Smooth muscle cell (in vitro differentiated cells): ENCODE results near the gene IRX4. TPM values are rescaled to one million over a fixed set of nuclear protein-coding genes. Genes with fewer than 3 reads are reported as not detected.

Experiments used
- DNase-seq: peaks from one replicate; lab custom pipeline; 2025; ENCODE audit not compliant: unreplicated experiment; lab: John Stamatoyannopoulos, UW
- H2AFZ ChIP-seq: fragments of 200-600 bp; sonication (generic); 2 replicates; pipeline ENCODE4 v1.6.0; 2016; ENCODE audit warnings: antibody characterized with exemption, low read depth, mild to moderate bottlenecking
- H3F3A ChIP-seq: fragments of 200-600 bp; sonication (generic); 2 replicates; pipeline ENCODE4 v1.6.0; 2017; ENCODE audit warnings: antibody characterized with exemption, low read depth
- H3K27ac ChIP-seq: fragments of 200-600 bp; sonication (generic); 2 replicates; pipeline ENCODE4 v1.5.1; 2016; ENCODE audit warnings: low read depth, mild to moderate bottlenecking
- H3K27me3 ChIP-seq: fragments of 200-600 bp; sonication (generic); 2 replicates; pipeline ENCODE4 v1.6.1; 2016; ENCODE audit warnings: low read depth, mild to moderate bottlenecking
- H3K36me3 ChIP-seq: fragments of 200-600 bp; sonication (generic); 2 replicates; pipeline ENCODE4 v1.5.1; 2016; ENCODE audit warnings: low read depth
- H3K4me1 ChIP-seq: fragments of 200-600 bp; sonication (generic); 2 replicates; pipeline ENCODE4 v1.5.1; 2016; ENCODE audit warnings: low read depth
- H3K4me2 ChIP-seq: fragments of 200-600 bp; sonication (generic); 2 replicates; pipeline ENCODE4 v1.6.0; 2016; ENCODE audit warnings: mild to moderate bottlenecking
- H3K4me3 ChIP-seq: fragments of 200-600 bp; sonication (generic); 2 replicates; pipeline ENCODE4 v1.5.1; 2016; ENCODE audit warnings: mild to moderate bottlenecking
- H3K79me2 ChIP-seq: fragments of 200-600 bp; sonication (generic); 2 replicates; pipeline ENCODE4 v1.6.0; 2016; ENCODE audit warnings: low read depth, mild to moderate bottlenecking
- H3K9ac ChIP-seq: fragments of 200-600 bp; sonication (generic); 2 replicates; pipeline ENCODE4 v1.6.0; 2016; ENCODE audit warnings: low read depth
- H3K9me3 ChIP-seq: fragments of 200-600 bp; sonication (generic); replicated peaks from 2 replicates; pipeline ENCODE4 v1.5.1; 2016; ENCODE audit warnings: low read depth
- H4K20me1 ChIP-seq: fragments of 200-600 bp; sonication (generic); 2 replicates; pipeline ENCODE4 v1.6.0; 2016; ENCODE audit warnings: low read depth
- WGBS: methylation state at CpG from one replicate; pipeline ENCODE4 v1.1.7; 2016; ENCODE audit warnings: low lambda C conversion rate; 5-methylcytosine and 5-hydroxymethylcytosine counted together
- polyA plus RNA-seq: library from polyadenylated mRNA; unstranded; fragments of >200 nt; fragmentation: Nextera tagmentation; extraction: Ambion mirVana; gene quantifications from 2 replicates; pipeline ENCODE4 v1.2.1, GENCODE V29; 2016
- total RNA-seq: library from RNA; depleted of rRNA; stranded (reverse); fragments of >200 nt; gene quantifications from 2 replicates; pipeline ENCODE4 v1.2.3, GENCODE V29; 2014
- TF ChIP-seq, protein P1 (sequence below): fragments of 200-600 bp; sonication (generic); IDR thresholded peaks from 2 replicates; pipeline ENCODE4 v1.5.1; 2017; ENCODE audit warnings: borderline replicate concordance, mild to moderate bottlenecking, antibody characterized with exemption; ENCODE audit not compliant: insufficient read depth, poor library complexity, severe bottlenecking

The IRX4 gene
- total RNA-seq (0.18 TPM in 1 of 2 replicates, not detected in the other), polyA plus RNA-seq (0.40 TPM in 1 of 2 replicates, not detected in the other)

- Histone ChIP-seq H3K9ac (no peak within 1 kb of the TSS), H2AFZ (no peak within 1 kb of the TSS), H3K9me3 (no peaks in the 10 kb centered on the region), H4K20me1 (no peaks in the 10 kb centered on the region), H3K36me3 (no peaks in the 10 kb centered on the region), H3K27ac (no peak within 1 kb of the TSS), H3K4me1 (peaks cover 16% of the 10 kb centered on the region), H3K27me3 (peaks cover 100% of the 10 kb centered on the region), H3K79me2 (no peaks in the 10 kb centered on the region), H3F3A (no peaks in the 10 kb centered on the region), H3K4me3 (peak within 1 kb of the TSS; percentile 39), H3K4me2 (peak within 1 kb of the TSS; percentile 80)
- no peak for DNase-seq
- TF ChIP-seq, protein P1, sequence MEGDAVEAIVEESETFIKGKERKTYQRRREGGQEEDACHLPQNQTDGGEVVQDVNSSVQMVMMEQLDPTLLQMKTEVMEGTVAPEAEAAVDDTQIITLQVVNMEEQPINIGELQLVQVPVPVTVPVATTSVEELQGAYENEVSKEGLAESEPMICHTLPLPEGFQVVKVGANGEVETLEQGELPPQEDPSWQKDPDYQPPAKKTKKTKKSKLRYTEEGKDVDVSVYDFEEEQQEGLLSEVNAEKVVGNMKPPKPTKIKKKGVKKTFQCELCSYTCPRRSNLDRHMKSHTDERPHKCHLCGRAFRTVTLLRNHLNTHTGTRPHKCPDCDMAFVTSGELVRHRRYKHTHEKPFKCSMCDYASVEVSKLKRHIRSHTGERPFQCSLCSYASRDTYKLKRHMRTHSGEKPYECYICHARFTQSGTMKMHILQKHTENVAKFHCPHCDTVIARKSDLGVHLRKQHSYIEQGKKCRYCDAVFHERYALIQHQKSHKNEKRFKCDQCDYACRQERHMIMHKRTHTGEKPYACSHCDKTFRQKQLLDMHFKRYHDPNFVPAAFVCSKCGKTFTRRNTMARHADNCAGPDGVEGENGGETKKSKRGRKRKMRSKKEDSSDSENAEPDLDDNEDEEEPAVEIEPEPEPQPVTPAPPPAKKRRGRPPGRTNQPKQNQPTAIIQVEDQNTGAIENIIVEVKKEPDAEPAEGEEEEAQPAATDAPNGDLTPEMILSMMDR, result no peak
- 1% methylated on average over 60 of the region's 83 CpGs for WGBS
Measured at GRCh38 chr5:1882337-1883119, at the start of gene IRX4. Gene IRX4 (minus strand): TSS chr5:1882925. CDS start chr5:1882647, 278 bp downstream.

- H3F3A ChIP-seq, result no peaks in the 10 kb centered on the region
- H3K9ac ChIP-seq, result no peak overlapping the region
- peak overlapping the region; percentile 87 for H2AFZ ChIP-seq
- H3K9me3 ChIP-seq, result no peaks in the 10 kb centered on the region
- no peak overlapping the region for H3K27ac ChIP-seq
- no peak for DNase-seq
- WGBS, result 13% methylated on average over 27 of the region's 27 CpGs
- no peaks in the 10 kb centered on the region for H4K20me1 ChIP-seq
- TF ChIP-seq, protein P1, result no peak
- no peaks in the 10 kb centered on the region for H3K4me1 ChIP-seq
- peaks cover 30% of the 10 kb centered on the region for H3K27me3 ChIP-seq
- H3K79me2 ChIP-seq, result no peaks in the 10 kb centered on the region
- no peaks in the 10 kb centered on the region for H3K36me3 ChIP-seq
- peak overlapping the region; percentile 56 for H3K4me3 ChIP-seq
- peak overlapping the region; percentile 95 for H3K4me2 ChIP-seq
Measured at GRCh38 chr5:1931604-1932231, 49.0 kb upstream of the IRX4 start.

DNA sequence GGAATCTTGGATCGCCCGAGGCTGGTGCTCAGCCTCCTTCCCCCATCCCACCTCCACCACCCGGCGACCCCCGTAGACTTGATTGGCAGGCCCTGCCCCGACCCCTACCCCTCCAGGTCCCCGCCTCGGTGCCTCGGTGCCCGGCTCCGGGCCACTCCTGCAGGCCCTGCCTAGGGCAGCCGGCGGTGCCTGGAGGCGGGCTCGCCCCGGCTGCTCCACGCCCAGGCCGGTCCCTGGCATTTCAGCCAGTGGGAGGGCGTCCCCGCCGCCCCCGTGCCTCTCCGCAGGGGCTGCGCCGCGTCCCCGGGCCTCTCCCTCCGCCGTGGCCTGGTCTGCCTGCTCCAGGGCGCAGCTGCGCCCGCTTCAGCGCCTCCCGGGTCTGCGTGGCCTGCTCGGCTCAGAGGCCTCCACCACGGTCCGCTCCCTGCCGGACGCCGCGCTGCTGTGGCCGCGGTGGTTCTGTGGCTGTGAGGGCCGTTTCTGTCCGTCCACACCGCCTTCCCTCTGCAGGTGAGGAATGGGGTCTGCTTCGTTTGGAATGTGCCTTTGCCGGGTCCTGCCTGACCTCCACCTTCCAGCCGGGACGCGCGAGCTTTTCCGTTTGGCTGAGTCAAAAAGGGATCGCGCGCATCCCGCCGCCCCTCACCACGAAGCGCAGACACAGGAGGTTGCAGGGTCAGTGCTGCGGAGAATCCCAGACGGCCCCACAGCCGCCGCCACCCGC, 48.3 kb upstream of the IRX4 start:
- Histone ChIP-seq H3K9me3 (no peaks in the 10 kb centered on the region), H3K4me1 (no peaks in the 10 kb centered on the region), H2AFZ (peak overlapping the region; percentile 87), H3K79me2 (no peaks in the 10 kb centered on the region), H3K27ac (no peak overlapping the region), H4K20me1 (no peaks in the 10 kb centered on the region), H3F3A (no peaks in the 10 kb centered on the region), H3K4me3 (peak overlapping the region; percentile 56), H3K9ac (no peak overlapping the region), H3K36me3 (no peaks in the 10 kb centered on the region), H3K27me3 (peaks cover 30% of the 10 kb centered on the region), H3K4me2 (peak overlapping the region; percentile 95)
- TF ChIP-seq, protein P1, result no peak
- WGBS, result 2% methylated on average over 62 of the region's 66 CpGs
- DNase-seq, result peak; percentile 45
